Measurements from ENCODE around the gene GNB5.

DNA sequence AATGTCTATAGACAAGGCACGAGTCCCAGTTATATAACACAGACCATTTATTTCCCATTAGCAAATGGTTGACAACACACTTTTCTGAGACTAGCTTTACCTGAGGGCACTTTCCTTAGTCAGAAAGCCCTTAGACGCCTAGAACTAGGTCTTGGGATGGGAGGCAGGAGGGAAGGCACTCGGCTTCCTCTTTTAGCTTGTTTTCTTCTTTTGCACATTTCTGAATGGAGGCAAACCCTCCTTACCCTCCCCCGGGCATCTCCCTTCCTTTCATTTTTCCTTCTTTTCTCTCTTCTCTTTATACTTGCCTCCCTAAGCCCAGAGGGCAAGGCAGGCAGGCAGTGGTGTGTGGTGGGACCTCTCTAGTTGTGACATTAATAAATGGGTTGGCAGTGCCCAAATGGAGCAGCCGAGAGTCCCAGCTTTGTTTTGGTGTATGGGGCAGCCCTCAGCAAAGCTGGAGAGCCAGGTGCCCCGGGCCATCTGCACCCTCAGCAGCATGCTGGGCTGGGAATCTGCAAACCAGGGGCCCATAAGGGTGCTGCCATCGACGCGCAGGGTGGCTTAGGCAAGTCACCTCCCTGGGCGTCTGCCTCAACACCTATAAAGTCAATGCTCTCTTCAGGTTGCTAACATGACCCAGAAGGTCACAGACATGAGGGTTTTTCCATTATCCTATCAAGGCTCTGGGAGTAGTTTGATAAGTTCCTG lies 57.5 kb downstream of the GNB5 start:
- TF ChIP-seq GATA2 (IDR thresholded peaks at IDR 0.05; ENCODE audit: low read depth, low read length) = no peak
- no peak for TF ChIP-seq GATA3 (IDR thresholded peaks at IDR 0.05; ENCODE audit: low read depth, low read length)

Data from SH-SY5Y (cell line).